C4-2B (cell line): Measurements from ENCODE around the gene IFNA6.
"Not testable (repeated sequence)": the region's sequence is repeated elsewhere in the genome, so short reads cannot be mapped to it uniquely, and the experiment has no call there.

ENCODE experiments used
- H3K27ac ChIP-seq: fragments of 450-650 bp; 2 replicates; pipeline ENCODE4 v1.5.1; 2017
- ZFX ChIP-seq: fragments of 450-650 bp; IDR thresholded peaks from 2 replicates; pipeline ENCODE4 v1.6.1; 2017
- TF ChIP-seq, protein P1 (sequence below): fragments of 450-650 bp; conservative IDR thresholded peaks from 2 replicates; pipeline ENCODE4 v1.5.1; 2017; ENCODE audit warnings: mild to moderate bottlenecking

The IFNA6 gene

GRCh38 chr9:21381448-21382339, 31.0 kb upstream of the IFNA6 start:
- no peak for TF ChIP-seq ZFX
- TF ChIP-seq, protein P1, sequence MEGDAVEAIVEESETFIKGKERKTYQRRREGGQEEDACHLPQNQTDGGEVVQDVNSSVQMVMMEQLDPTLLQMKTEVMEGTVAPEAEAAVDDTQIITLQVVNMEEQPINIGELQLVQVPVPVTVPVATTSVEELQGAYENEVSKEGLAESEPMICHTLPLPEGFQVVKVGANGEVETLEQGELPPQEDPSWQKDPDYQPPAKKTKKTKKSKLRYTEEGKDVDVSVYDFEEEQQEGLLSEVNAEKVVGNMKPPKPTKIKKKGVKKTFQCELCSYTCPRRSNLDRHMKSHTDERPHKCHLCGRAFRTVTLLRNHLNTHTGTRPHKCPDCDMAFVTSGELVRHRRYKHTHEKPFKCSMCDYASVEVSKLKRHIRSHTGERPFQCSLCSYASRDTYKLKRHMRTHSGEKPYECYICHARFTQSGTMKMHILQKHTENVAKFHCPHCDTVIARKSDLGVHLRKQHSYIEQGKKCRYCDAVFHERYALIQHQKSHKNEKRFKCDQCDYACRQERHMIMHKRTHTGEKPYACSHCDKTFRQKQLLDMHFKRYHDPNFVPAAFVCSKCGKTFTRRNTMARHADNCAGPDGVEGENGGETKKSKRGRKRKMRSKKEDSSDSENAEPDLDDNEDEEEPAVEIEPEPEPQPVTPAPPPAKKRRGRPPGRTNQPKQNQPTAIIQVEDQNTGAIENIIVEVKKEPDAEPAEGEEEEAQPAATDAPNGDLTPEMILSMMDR: no peak
- no peak overlapping the region for H3K27ac ChIP-seq

GRCh38 chr9:21371467-21371866, 20.8 kb upstream of the IFNA6 start:
- not testable (repeated sequence) for H3K27ac ChIP-seq

DNA sequence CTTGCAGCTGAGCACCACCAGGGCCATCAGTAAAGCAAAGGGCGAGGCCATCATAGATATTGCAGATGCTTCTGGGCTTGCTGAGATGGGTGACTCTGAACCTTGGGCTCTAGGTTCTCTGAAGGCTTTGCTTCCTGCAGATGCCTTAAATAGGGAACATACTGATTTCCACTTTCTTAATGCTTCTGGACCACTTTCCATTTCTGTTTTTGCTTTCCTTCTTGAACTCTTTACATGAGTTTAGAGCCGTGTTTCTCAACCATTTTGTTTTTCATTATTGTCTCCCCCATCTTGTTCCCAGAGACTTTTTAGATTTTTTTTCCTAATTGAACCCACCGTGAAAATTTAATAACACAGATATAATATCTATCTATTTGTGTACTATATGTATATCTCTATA, 17.3 kb upstream of the IFNA6 start, which contains the start of gene IFNA13:
TSS of gene IFNA13 (minus strand) at position 101 of the 400 bp plus-strand sequence. CDS start at position 54, 47 bp downstream.
- TF ChIP-seq, protein P1: no peak
- TF ChIP-seq ZFX: no peak
- no peak within 1 kb of the TSS for H3K27ac ChIP-seq

DNA sequence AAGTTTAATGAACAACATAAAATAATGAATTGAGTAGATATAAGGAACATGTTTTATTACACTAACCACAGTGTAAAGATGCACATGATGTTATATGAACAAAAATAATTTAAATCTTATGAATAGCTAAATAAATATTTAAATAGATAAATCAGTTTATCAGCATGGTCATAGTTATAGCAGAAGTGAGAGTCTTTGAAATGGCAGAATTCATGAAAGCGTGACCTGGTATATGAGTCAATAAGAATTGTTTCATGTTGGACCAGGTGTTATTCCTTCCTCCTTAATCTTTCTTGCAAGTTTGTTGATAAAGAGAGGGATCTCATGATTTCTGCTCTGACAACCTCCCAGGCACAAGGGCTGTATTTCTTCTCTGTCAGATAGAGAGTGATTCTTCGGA, 16.5 kb upstream of the IFNA6 start:
- H3K27ac ChIP-seq: not testable (repeated sequence)

- TF ChIP-seq, protein P1: no peak
- no peak for TF ChIP-seq ZFX
- no peak overlapping the region for H3K27ac ChIP-seq
These were observed 11.6 kb upstream of the IFNA6 start for GRCh38 chr9:21362287-21362686.

GRCh38 chr9:21357479-21358460, 7.1 kb upstream of the IFNA6 start:
- no peak for TF ChIP-seq ZFX
- TF ChIP-seq, protein P1: no peak
- H3K27ac ChIP-seq: no peak overlapping the region

DNA sequence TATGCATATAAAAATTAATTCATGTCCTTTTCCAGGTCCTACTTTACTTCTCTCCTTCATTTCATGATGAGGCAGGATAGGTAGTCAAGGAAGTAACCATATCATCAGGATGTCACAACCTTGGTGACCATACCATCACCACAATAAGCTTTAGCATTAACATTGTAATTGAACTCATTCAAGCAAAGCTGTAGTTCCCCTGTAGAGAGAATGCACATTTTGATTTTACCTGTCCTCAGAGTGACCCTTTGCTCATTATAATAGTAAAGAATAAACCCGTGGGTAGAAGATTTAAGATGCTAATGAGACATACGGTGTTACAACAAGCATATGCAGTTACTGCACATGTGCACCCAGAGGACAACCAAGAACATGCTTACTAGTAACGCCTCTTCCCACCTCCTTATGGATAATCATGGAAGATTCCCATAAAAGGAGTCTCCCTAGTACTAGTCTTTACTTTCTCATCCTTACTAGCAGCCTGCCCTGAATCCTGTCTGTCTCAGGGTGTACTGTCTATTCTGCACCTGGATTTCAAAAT, 2.2 kb downstream of the IFNA6 start:
- H3K27ac ChIP-seq: no peak overlapping the region
- TF ChIP-seq, protein P1: no peak
- no peak for TF ChIP-seq ZFX

- no peak for TF ChIP-seq ZFX
- TF ChIP-seq, protein P1: no peak
These were observed 10.0 kb downstream of the IFNA6 start for GRCh38 chr9:21340735-21341134.

More at GRCh38 chr9:21340735-21341134, 10.0 kb downstream of the IFNA6 start:
- no peak overlapping the region for H3K27ac ChIP-seq
